Amniotic epithelial cell (primary cell): Measurements from ENCODE around the gene SLC51A.
"Not testable (repeated sequence)": the region's sequence is repeated elsewhere in the genome, so short reads cannot be mapped to it uniquely, and the experiment has no call there.

ENCODE experiments used
- DNase-seq: peaks from one replicate; pipeline ENCODE4 v3.0.0-alpha.2; 2010; ENCODE audit warnings: low read depth

Gene SLC51A

GRCh38 chr3:196216089-196216564 lies at the start of gene SLC51A:
TSS of gene SLC51A (plus strand) at chr3:196216534. CDS start at chr3:196216713, 179 bp downstream.
- no peak for DNase-seq

GRCh38 chr3:196166741-196167140 lies 49.6 kb upstream of the SLC51A start:
- no peak for DNase-seq

- no peak for DNase-seq
Measured at GRCh38 chr3:196168808-196169391, 47.4 kb upstream of the SLC51A start.

GRCh38 chr3:196169836-196170240 lies 46.5 kb upstream of the SLC51A start:
- no peak for DNase-seq

GRCh38 chr3:196170296-196170695 lies 46.0 kb upstream of the SLC51A start:
- not testable (repeated sequence) for DNase-seq

DNA sequence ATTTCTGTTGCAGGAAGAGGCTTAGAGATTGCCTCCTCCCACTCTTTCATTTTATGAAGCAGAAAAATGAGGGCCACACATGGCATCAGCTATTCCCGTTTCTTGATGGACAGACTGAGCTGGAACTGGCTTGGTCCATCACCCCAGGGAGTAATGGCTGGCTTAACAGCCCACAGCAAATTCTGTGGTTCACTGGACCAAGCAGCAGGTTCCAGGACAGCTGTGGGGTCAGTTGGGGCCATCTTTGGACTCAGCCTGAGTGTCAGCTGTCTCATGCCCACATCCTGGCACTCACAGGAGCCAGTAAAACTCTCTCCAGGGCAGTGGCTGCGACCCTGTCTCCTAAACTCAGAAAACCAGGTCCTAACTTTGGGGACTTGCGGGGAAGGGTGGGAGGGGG lies 41.7 kb upstream of the SLC51A start:
- no peak for DNase-seq

- no peak for DNase-seq
Measured at GRCh38 chr3:196175116-196175625, 41.2 kb upstream of the SLC51A start.

GRCh38 chr3:196175722-196176121 lies 40.6 kb upstream of the SLC51A start:
- DNase-seq = no peak

- DNase-seq = no peak
Measured at GRCh38 chr3:196177567-196177966, 38.8 kb upstream of the SLC51A start.

DNA sequence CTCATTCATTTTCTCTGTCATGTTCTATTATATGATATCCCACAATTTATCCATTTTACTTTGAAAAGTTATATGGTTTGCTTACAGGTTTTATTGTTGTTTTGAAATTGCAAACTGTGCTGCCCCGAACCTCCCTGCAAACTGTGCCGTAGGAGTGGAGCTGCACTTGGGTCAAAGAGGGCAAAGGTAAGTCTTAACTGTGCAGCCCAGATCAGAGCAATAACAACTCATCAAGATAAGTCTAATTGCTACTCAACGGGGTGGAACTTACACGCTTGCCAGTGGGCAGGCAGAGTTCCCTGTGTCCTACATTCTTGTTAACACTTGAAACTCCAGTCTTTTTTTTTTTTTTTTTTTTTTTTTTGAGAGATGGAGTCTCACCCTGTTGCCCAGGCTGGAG lies 38.4 kb upstream of the SLC51A start:
- no peak for DNase-seq

DNA sequence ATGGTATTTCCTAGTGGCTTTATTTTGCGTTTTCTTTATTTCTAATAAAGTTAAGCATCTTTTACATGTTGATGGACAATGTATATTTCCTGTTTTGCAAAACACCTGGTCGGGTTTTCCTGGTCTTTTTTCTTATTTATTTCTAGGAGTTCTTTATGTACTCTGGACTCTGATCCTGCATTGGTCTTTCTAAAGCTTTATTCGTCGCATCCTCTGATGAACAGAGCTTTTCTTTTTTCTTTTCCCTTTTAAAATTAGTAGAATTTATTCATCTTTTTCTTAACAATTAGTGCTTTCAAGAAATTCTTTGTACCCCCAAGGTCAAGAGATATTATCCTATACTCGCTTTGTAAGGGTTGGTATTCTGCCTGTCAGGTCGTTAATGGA lies 37.3 kb upstream of the SLC51A start:
- no peak for DNase-seq

DNA sequence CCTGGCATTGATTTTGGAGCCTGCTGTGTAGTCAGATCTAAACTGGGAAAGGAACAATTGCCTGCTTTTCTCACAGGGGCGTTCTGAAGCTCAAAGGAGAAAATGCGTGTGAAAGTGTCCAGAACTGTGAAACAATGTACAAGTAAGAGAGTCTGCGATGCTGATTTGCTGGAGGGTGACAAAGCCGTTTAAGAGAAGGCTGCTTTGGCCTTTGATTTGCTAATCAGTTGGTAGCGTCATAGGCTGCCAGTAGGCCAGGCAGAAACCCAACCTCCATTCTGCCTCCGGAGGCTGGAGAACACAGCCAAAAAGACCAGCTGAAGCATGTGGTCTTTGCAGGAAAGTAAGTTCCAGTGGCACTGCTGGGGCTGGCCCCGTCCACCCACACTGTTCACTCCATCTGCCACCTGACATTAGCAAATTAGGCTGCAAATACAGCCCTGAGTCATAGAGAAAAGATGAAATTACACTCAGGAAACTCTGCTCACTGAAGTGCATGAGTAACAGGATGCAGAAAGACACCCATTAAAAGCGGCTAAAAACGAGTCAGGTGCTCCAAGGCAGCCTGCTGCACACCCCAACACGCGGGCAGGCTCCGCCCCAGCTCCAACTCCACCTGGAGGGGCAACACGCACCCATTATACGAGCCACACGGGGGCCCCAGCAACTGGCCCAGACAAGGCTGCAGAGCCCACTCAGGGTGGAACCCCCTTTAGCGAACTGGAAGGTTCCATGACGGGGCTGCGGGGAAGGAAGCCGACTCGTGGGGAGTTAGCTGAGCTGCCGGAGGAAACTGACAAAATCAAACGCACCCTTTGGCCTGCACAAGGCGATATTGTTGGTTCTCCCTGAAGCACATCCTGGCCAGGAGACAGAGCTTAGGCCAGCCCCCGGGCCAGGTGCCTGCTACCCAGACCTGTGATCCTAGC lies 36.7 kb upstream of the SLC51A start:
- peak; percentile 33 for DNase-seq

DNA sequence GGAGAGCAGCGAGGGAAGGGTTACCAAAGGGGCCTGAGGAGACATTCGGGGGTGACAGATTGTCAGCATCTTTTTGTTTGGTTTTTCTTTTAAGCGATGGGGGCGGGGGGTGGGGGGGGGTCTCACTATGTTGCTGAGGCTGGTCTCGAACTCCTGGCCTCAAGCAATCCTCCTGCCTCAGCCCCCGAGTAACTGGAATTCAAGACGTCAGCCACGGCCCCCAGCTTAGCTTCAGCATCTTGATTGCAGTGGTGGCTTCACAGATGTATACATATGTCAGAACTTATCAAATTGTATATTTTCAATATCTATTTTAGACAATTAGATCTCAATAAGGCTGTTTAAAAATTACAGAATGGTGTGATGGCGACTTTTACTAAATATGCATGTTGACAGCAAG lies 36.0 kb upstream of the SLC51A start:
- DNase-seq = no peak

DNA sequence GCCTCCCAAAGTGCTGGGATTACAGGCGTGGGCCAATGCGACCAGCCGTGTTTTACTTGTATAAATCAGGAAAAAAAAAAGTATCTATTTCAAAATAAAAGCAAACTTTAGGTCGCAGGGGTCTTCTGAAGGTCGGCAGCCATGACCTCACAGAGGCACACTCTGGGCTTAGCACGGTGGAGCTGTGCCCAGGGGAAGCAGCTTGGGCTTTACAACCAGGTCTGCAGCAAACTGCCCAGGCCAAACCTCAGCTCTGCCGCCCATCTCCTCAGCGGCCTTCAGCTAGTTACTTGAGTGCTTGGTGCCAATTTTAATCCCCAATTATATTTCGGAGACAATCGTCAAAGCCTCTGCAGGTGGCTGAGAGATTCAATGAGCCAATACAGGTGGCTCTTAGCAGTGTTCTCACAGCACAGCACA lies 35.2 kb upstream of the SLC51A start:
- DNase-seq = no peak

DNA sequence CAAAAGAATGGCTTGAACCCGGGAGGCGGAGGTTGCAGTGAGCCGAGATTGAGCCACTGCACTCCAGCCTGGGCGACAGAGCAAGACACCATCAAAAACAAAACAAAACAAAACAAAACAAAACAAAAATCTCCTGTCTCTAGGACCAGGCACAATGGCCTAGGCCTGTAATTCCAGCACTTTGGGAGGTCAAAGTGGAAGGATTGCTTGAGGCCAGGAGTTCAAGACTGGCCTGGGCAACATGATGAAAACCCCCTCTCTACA lies 32.2 kb upstream of the SLC51A start:
- not testable (repeated sequence) for DNase-seq

- DNase-seq = no peak
Measured at GRCh38 chr3:196184881-196185280, 31.5 kb upstream of the SLC51A start.

- DNase-seq = no peak
Measured at GRCh38 chr3:196186651-196187573, 29.4 kb upstream of the SLC51A start.

DNA sequence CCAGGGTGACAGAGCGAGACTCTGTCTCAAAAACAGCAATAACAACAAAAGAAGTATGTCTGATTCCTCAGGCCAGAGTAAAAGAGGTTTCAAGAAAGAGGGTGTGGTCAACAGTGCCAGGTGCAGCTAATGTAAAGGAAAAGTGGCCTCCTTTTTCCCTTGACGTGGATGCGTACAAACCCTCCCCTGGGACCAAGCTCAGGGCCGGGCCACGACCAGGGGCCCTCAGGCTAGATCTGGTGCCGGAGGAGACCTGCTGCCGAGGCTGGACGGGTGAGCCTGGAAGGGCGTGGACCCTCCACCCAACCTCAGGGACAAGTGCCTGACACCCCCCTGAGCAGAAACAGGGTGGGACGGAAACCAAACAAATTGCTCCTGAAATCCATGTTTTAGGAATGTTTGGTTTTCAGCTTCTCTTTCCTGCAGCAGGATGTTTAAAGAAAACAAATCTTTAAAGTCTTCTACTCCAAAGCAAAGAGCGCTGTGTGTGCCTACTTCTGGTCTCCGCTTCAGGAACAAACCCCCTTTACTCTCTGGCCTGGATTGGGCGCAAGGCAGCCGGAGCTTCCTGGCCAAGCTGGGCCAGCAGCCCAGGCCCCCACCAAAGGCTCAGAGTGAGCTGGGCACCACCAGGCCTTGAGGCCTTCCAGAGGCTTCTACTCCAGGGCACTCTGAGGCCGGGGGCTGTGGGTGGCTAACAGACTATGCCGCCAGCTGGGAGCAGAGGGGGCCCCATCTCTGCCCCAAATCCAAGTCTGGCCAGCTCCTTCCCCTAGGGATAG lies 26.6 kb upstream of the SLC51A start:
- no peak for DNase-seq

- DNase-seq = no peak
Measured at GRCh38 chr3:196192036-196192523, 24.3 kb upstream of the SLC51A start.

DNA sequence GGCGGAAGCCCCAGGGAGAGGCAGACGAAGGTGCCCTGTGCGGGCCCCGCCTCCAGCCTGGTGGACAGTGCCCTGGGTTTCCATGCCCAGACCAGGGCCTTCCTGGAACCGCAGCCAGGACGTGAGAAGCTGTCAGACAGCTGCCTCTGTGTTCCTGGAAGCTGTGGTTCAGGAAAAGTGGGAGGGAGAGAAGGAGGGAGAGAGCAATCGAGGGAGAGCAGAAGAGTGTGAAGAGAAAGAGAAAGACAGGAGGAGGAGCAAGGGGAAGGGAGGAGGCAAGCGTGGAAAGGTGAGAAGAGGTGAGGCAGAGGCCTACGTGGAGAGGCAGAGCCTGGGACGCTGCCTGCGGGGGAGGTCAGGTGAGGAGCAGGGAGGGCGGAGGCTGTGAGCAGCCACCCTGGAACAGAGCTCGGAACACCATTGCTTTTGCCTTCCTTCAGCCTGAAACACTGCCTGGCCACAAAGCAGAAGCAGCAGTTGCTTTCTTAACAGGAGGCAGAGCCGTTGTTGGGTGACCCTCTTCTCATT lies 23.7 kb upstream of the SLC51A start:
- no peak for DNase-seq

- peak; percentile 34 for DNase-seq
Measured at GRCh38 chr3:196193133-196193735, 23.1 kb upstream of the SLC51A start.
